LHCN-M2 (cell line): ENCODE measurements around the gene PLK4. TPM values are rescaled to one million over a fixed set of nuclear protein-coding genes. Genes with fewer than 3 reads are reported as not detected.
"Not testable (repeated sequence)": the region's sequence is repeated elsewhere in the genome, so short reads cannot be mapped to it uniquely, and the experiment has no call there.

Source experiments
- DNase-seq: peaks from one replicate; pipeline ENCODE4 v3.0.0-alpha.2; 2012; ENCODE audit warnings: low read depth
- total RNA-seq: library from RNA; depleted of rRNA; stranded (reverse); fragments of >200 nt; gene quantifications from 2 replicates; pipeline ENCODE4 v1.2.3, GENCODE V29; 2014; rRNA removed

The PLK4 gene
- total RNA-seq, 1 experiment from 2014 or later: 31.1 TPM

DNA sequence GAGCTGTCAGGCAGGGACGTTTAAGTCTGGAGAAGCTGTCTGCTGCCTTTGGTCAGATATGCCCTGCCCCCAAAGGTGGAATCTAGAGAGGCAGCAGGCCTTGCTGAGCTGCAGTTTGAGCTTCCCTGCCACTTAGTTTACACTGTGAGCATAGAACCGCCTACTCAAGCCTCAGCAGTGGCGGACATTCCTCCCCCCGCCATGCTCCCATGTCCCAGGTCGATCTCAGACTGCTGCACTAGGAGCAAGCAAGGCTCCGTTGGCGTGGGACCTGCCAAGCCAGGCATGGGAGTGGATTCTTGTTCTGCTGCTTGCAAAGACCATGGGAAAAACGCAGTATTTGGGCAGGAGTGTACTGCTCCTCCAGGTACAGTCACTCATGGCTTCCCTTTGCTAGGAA lies 24.3 kb downstream of the PLK4 start:
- no peak for DNase-seq

DNA sequence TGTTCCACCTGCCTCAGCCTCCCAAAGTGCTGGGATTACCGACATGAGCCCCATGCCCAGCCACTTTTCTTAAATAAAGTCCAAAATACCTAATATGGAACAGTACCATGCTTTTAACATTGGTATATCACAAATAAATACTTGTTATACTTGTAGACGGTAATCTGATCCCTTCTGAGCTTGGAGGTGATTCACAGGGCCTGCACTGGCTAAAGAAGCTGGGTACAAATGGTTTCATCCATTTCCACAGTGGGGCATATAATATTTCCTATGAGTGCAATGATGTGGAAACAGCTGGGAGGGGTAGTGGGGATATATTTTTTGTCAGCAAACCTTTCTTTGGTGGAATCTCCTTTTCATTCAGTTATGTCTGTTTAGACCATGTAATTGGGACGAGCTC lies 35.8 kb downstream of the PLK4 start:
- peak; percentile 20 for DNase-seq

DNA sequence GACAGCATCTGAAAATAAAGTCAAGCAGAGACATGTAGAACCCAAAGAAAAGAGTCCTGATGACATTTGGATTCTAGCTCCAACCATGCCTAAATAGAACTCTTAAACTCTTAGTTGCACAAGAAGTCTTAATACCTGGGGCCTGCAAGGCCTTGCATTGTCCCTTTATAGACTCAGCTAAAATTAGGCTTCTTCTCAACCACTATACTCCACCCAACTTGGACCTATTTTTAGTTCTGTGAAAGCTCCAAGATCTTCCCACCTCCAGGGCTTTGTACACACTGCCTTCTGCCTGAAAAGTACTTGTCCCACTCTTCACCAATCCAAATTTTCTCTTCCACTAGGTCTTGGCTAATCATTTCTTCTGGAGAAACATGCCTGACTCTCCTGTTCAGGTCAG lies 36.5 kb downstream of the PLK4 start:
- no peak for DNase-seq

DNA sequence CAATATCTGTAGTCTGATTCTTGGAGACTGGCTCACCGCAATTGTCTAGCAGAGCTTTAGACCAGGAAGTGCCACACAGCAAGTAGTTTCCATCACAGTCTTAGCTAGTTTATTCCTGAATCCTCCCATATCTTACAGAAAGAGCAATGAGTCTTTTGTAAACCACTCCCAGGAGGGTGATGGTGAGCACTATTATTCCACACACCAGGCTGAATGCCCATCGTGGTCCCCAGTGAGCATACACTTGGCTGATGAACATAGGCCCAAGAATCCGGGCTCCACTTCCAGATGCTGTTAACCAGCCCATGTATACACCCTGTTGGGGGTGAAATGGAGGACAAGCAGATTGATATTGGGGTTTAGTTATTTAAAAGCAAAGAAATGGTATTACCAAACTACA lies 39.8 kb downstream of the PLK4 start:
- no peak for DNase-seq

DNA sequence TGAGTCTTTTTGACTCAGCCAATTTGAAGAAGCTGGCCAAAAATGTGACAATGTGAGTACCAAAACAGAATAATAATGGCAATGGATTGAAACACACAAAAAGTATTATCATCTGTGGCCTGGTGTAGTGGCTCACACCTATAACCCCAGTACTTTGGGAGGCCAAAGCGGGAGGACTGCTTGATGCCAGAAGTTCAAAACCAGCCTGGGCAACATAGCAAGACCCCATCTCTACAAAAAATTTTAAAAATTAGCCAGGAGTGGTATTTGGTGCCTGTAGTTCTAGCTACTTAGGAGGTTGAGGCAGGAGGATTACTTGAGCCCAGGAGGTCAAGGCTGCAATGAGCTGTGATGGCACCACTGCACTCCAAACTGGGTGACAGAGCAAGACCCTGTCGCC lies 41.5 kb downstream of the PLK4 start:
- DNase-seq: no peak

DNA sequence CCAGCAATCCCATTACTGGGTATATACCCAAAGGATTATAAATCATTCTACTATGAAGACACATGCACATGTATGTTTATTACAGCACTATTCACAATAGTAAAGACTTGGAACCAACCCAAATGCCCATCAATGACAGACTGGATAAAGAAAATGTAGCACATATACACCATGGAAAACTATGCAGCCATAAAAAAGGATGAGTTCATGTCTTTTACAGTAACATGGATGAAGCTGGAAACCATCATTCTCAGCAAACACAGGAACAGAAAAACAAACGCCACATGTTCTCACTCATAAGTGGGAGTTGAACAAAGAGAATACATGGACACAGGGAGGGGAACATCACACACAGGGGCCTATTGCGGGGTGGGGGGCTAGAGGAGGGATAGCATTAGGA lies 45.0 kb downstream of the PLK4 start:
- DNase-seq: not testable (repeated sequence)

DNA sequence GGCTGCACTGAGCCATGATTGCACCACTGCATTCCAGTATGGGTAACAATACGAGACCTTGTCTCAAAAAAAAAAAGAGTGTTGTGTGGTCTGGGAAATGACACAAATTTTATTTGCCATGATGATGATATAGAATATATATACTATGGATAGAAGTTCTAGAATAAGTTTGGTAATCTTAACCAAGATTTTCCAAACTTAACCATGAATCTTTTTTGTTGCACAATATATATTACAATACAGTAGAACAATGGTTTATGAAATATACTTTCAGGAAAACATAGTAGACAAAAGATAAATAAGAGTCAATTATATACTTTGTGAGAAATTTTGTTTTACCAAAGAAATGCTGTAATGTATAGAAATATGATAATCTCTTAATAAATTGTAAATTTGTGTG lies 49.5 kb downstream of the PLK4 start:
- DNase-seq: no peak

DNA sequence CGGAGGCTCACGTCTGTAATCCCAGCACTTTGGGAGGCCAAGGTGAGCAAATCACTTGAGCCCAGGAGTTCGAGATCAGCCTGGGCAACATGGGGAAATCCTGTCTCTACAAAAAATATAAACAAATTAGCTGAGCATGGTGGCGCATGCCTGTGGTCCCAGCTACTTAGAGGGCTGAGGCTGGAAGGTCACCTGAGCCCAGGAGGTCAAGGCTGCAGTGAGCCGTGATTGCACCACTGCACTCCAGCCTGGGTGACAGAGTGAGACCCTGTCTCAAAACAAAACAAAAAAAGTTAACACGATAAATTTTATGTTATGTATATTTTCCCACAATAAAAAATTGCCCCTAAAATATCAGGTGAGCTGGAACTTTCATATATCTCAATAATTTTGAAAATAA lies 51.1 kb downstream of the PLK4 start:
- DNase-seq: not testable (repeated sequence)

DNA sequence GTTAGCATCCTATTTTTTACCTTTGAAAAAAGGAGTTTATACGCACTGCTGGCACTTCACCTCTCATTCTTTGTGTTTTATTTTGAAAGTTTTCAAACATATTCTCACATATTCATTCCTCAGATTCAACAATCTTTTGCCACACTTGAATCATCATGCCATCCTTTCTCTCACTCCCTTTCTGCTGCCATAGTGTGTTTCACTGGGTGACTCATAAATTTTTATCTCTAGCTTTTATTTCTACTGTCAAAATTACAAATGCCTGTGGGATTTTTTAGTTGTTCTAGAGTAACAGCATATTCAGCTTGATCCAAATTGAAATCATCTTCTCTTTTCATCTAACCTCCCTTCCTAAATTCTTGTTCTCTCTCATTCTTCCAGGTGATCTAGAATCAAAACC lies 56.3 kb downstream of the PLK4 start:
- DNase-seq: peak; percentile 48

Other genes with a start within 250 kb of the PLK4 start
- 4.0 and 5.3 TPM in 2 replicates for gene INTU, start 247.9 kb upstream of the PLK4 start, total RNA-seq
- gene SLC25A31, start 150.5 kb upstream of the PLK4 start, total RNA-seq: not detected in 2 replicates
- 8.8 and 11.3 TPM in 2 replicates for gene HSPA4L, start 98.6 kb upstream of the PLK4 start, total RNA-seq
- 19.9 and 26.4 TPM in 2 replicates for gene MFSD8, start 84.3 kb downstream of the PLK4 start, total RNA-seq
- 3.3 and 8.7 TPM in 2 replicates for gene ABHD18, start 84.5 kb downstream of the PLK4 start, total RNA-seq
- 9.3 and 10.1 TPM in 2 replicates for gene LARP1B, start 180.4 kb downstream of the PLK4 start, total RNA-seq